HG03108 (cell line): ENCODE measurements around the gene TFR2.
A peak's percentile ranks its signal among the peaks of the same experiment; 100 is the strongest.
"Not testable (repeated sequence)": the region's sequence is repeated elsewhere in the genome, so short reads cannot be mapped to it uniquely, and the experiment has no call there.

Experiments
- ATAC-seq: cut with Tn5 transposase; IDR thresholded peaks from one replicate; pipeline ENCODE4 v1.9.1; 2021; ENCODE audit warnings: moderate library complexity; ENCODE audit not compliant: unreplicated experiment

Gene TFR2

DNA sequence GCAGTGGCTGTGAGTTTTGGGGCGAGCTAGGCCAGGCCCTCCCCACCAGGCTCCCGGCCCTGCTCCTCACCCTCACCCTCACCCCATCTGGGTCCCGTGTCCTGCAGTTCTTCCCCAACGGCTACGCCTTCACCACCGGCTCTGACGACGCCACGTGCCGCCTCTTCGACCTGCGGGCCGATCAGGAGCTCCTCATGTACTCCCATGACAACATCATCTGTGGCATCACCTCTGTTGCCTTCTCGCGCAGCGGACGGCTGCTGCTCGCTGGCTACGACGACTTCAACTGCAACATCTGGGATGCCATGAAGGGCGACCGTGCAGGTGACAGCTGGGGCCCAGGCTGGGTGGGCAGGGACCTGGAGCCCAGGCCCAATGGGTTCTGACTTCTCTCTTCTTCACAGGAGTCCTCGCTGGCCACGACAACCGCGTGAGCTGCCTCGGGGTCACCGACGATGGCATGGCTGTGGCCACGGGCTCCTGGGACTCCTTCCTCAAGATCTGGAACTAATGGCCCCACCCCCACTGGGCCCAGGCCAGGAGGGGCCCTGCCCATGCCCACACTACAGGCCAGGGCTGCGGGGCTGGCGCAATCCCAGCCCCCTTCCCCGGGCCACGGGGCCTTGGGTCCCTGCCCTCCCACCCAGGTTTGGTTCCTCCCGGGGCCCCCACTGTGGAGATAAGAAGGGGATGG lies 37.1 kb upstream of the TFR2 start:
- ATAC-seq = no peak

- no peak for ATAC-seq
Measured at GRCh38 chr7:100677308-100678267, 36.2 kb upstream of the TFR2 start.

DNA sequence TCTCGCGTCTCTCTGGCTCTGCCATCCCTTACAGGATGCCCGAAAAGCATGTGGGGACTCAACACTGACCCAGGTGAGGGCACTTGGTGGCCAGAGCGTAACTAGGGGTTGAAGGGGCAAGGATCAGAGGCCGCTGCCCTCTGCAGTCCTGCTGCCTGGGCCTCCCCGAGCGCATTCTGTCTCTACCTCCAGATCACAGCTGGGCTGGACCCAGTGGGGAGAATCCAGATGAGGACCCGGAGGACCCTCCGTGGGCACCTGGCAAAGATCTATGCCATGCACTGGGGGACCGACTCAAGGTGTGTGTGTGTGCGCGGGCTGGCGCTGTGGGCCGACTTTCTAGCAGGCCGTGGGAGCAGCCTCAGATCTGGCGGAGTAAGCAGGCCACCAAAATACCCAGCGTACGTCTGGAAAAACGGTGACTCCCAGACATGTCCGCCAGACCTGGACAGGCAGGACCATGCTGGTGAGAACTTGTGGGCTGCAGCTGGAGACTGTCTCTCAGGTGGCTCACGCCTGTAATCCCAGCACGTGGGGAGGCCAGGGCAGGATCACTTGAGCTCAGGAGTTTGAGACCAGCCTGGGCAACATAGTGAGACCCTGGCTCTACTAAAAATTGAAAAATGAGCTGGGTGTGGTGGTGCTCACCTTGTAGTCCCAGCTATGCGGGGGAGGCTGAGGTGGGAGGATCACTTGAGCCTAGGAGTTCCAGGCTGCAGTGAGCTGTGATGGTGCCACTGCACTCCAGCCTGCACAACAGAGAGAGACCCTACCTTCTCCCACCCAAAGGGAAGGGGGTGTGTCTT lies 35.4 kb upstream of the TFR2 start:
- ATAC-seq = no peak

DNA sequence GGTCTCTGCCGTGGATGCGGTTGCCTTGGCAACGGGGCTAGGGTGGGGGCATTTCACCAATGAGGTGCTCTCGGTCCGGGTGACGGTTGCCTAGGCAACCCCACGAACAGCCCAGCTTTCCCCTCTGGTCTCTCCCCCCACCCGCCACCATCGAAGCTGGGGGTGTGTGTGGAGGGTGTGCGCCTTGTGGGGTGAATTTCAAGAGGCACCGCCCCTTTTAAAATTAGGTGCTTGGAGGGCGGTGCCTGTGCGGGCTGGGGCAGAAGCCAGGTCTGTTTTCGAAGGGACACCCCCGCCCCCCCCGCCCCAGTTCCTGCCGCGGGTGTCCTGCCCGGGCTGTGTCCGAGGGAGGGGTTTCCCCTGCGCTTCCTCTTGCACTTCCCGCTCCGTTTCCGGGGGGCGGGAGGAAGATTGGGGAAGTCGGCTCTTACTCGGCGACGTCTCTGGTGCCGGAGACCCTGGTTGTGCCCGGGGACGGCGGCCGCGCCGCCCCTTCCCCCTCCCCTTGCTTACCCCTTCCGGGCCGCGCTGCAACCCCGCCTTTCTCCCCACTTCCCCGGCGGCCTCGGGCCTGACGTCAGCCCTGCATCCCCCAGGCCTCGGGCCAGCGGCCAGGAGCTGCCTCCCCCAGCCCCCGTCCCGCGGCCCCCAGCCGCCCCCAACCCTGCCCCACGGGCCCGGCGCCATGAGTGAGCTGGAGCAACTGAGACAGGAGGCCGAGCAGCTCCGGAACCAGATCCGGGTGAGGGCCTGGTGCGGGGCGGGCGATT lies 34.4 kb upstream of the TFR2 start:
- peak; percentile 28 for ATAC-seq

DNA sequence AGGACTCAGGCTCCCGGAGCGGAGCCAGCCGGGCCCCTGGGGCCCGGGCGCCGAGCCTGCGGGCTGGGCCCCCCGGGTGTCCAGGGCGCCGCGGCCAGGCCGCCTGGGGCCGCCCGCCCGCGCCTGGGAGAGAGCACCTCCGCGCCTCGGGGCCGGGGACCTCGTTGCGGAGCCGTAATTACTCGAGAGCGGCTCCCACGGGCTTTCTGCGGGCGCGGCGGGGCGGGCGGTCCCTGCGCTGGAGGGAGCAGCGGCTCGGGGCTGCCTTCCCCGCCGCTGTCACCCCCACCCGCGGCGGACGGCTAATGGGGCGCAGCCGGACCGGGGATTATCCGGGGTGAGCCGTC lies 33.7 kb upstream of the TFR2 start:
- no peak for ATAC-seq

DNA sequence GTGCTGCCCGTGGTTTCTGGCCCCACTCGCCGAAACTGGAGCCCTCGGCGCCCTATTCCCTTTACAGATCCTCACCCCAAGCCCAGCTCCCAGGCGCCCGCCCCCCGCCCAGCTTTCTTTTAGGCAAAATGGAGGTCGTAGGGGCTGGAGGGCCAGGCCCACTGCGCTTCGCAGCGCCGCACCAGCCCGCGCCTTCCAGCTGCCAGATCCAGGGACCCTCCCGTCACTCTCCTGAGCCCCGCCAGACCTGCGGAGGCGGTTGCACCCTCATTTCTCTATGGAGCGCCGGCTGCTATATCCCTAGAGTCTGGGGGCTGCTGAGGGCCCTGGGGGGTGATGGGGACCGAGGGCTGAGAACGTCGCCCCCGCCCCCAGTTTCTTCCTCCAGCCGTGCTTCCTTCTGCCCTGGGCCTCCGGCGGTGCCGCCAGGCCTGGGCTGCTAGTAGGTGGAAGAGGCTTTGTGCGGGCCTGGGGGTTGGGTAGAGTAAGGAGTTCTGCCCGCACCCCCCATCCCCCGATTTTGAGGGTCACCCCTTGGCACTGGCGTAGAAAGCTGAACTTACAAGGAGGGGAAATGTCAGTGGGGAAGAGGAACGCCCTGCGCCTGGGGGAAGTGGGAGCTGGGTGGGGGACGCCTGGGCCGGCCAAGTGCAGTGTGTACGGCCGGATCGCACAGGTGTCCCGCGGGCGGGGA lies 33.2 kb upstream of the TFR2 start:
- no peak for ATAC-seq

DNA sequence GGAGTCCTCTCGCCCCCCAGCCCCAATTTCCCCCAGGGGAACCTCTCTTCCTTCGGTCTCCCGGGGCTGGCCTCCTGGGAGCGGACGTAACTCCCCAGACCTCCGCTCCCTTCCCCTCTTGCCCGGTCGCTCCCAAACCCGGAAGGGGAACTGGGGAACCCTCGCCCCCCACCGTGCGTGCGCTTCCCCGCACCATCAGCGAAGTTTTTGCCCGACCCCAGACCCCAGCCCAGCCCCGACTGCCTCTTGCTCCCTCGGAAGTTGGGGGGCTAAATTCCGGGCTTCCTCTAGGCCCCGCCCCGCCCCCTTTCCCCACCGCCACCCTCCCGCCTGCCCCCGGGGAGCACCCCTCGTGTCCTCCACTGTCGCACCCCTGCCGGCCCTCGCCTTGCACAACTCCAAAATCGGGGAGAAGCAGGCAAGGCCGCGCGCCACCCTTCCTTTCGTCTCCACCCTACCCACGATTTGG lies 32.6 kb upstream of the TFR2 start:
- peak; percentile 1 for ATAC-seq

DNA sequence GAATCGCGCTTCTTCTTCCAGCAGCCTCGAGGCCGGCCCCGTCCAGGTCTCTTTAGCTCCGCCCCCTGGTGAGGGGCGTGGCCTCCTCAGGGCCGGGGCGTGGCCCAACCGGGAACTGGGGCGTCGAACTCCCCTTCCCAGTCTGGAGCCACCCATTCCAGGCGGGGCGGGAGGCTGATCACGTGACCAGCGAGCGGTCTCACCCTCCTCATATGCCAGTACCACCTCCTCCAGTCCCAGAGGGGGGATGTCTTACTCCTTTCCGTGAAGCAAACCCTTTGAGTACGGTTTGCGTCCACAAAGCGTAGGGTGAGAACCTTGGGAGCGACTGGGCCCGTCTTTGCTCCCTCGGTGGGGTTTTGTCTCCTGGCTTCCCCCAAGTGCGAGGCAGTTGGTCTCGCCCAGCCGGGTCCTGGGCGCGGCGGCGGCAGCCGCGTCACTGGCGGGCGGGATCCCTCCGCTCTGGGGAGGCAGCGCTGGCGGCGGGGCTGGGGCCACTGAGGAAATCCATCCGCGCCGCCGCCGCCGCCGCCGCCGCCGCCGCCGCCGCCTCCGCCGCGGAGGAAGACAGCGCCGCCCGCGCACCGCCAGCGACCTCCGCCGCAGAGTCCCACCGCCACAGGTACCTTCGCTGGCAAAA lies 32.1 kb upstream of the TFR2 start, which contains the start of gene GNB2:
Gene GNB2, plus strand, starts transcription at position 439 of the 640 bp plus-strand sequence. CDS start 2,526 bp downstream, outside the sequence.
- peak; percentile 62 for ATAC-seq

GRCh38 chr7:100671353-100672327 lies 30.3 kb upstream of the TFR2 start:
- ATAC-seq = no peak

GRCh38 chr7:100670074-100670473 lies 28.7 kb upstream of the TFR2 start:
- no peak for ATAC-seq

DNA sequence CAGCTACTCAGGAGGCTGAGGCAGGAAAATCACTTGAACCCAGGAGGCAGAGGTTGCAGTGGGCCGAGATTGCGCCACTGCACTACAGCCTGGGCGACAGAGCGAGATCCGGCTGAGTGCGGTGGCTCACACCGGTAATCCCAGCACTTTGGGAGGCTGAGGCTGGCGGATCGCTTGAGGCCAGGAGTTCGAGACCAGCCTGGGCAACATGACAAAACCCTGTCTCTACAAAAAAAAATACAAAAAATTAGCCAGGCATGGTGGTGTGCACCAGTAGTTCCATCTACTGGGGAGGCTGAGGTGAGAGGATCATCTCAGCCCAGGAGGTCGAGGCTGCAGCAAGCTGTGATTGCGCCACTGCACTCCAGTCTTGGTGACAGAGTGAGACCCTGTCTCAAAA lies 27.8 kb upstream of the TFR2 start:
- not testable (repeated sequence) for ATAC-seq

GRCh38 chr7:100668069-100668449 lies 26.7 kb upstream of the TFR2 start:
- ATAC-seq = no peak

GRCh38 chr7:100667331-100668068 lies 26.1 kb upstream of the TFR2 start:
- ATAC-seq = no peak

DNA sequence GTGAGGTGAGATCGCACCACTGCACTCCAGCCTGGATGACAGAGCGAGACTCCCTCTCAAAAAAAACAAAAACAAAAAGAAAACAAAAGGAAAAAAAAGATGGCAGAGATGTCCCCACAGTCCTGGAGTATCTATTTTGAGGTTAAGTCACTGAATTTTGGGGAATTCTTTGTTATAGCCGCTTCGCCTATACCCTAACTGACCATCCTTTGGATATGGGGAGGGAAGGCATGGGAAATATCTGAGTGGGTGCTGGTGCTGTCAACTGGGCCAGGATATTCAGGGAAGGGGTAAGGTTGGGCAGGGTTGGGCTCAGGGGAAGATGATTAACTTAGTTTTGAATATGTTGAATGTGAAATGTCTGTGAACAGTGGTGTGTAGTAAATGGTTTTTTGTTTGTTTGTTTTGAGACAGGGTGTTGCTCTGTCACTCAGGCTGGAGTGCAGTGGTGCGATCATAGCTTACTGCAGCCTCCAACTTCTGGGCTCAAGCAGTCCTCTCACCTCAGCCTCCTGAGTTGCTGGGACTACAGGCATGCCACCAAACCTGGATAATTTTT lies 23.9 kb upstream of the TFR2 start:
- ATAC-seq = no peak

DNA sequence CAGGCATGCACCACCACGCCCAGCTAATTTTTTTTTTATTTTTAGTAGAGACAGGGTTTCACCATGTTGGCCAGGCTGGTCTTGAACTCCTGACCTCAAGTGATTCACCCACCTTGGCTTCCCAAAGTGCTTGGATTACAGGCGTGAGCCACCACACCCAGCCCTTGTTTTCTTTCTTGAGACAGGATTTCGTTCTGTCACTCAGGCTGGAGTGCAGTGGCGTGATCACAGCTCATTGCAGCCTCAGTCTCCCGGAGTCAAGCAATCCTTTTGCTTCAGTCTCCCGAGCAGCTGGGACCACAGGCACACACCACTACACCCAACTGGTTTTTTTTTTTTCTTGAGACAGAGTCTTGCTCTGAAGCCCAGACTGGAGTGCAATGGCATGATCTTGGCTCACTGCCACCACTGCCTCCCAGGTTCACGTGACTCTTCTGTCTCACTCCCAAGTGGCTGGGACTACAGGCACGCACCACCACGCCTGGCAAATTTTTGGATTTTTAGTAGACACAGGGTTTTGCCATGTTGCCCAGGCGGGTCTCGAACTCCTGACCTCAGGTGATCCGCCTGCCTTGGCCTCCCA lies 20.9 kb upstream of the TFR2 start:
- ATAC-seq = not testable (repeated sequence)

GRCh38 chr7:100655908-100656674 lies 14.7 kb upstream of the TFR2 start, which contains the start of gene ACTL6B:
Gene ACTL6B (minus strand): TSS chr7:100656448. CDS start chr7:100656354, 94 bp downstream.
- no peak for ATAC-seq
